OCI-LY1 (cell line): ENCODE measurements around the gene SYT10.

Experiments
- H2AFZ ChIP-seq: fragments of 200-600 bp; sonication (generic), shearing (Covaris generic); 2 replicates; pipeline ENCODE4 v1.6.0; 2014; ENCODE audit warnings: antibody characterized with exemption, mild to moderate bottlenecking, low read length
- H3F3A ChIP-seq: fragments of 200-600 bp; sonication (generic), shearing (Covaris generic); 2 replicates; pipeline ENCODE4 v1.6.0; 2014; ENCODE audit warnings: mild to moderate bottlenecking, antibody characterized with exemption, low read length, moderate library complexity; ENCODE audit not compliant: insufficient read depth
- H3K27ac ChIP-seq: fragments of 200-600 bp; sonication (generic); 2 replicates; pipeline ENCODE4 v1.5.1; 2014; ENCODE audit warnings: low read length, mixed run types, mild to moderate bottlenecking, low read depth; ENCODE audit not compliant: poor library complexity, severe bottlenecking
- H3K27me3 ChIP-seq: fragments of 200-600 bp; sonication (generic); 2 replicates; pipeline ENCODE4 v1.6.0; 2014; ENCODE audit warnings: antibody characterized with exemption, mild to moderate bottlenecking, low read length, moderate library complexity; ENCODE audit not compliant: insufficient read depth
- H3K36me3 ChIP-seq: fragments of 200-600 bp; sonication (generic); 2 replicates; pipeline ENCODE4 v1.6.1; 2014; ENCODE audit warnings: mild to moderate bottlenecking, antibody characterized with exemption, low read length, moderate library complexity, mixed read lengths; ENCODE audit not compliant: insufficient read depth
- H3K4me1 ChIP-seq: fragments of 200-600 bp; sonication (generic); 2 replicates; pipeline ENCODE4 v1.5.1; 2014; ENCODE audit warnings: mild to moderate bottlenecking, low read length, moderate library complexity; ENCODE audit not compliant: insufficient read depth, severe bottlenecking
- H3K4me2 ChIP-seq: fragments of 200-600 bp; sonication (generic), shearing (Covaris generic); 2 replicates; pipeline ENCODE4 v1.6.1; 2014; ENCODE audit warnings: low read length
- H3K4me3 ChIP-seq: fragments of 200-600 bp; sonication (generic); 2 replicates; pipeline ENCODE4 v1.5.1; 2014; ENCODE audit warnings: low read length, low read depth, mild to moderate bottlenecking, mixed read lengths; ENCODE audit not compliant: poor library complexity, severe bottlenecking
- H3K79me2 ChIP-seq: fragments of 200-600 bp; shearing (Covaris generic); 2 replicates; pipeline ENCODE4 v1.6.1; 2016; ENCODE audit warnings: mixed run types, low read length, mixed read lengths; ENCODE audit not compliant: insufficient read depth
- H3K9ac ChIP-seq: fragments of 200-600 bp; sonication (generic), shearing (Covaris generic); 2 replicates; pipeline ENCODE4 v1.6.1; 2014; ENCODE audit warnings: mild to moderate bottlenecking, low read length, mixed read lengths
- H3K9me2 ChIP-seq: fragments of 200-600 bp; sonication (generic), shearing (Covaris generic); 2 replicates; pipeline ENCODE4 v1.6.1; 2014; ENCODE audit warnings: low read depth, mild to moderate bottlenecking, low read length, mixed read lengths
- H3K9me3 ChIP-seq: fragments of 200-600 bp; shearing (Covaris generic); 2 replicates; pipeline ENCODE4 v1.6.1; 2014; ENCODE audit warnings: low read length, mixed read lengths
- H4K20me1 ChIP-seq: fragments of 200-600 bp; sonication (generic), shearing (Covaris generic); 2 replicates; pipeline ENCODE4 v1.6.0; 2016; ENCODE audit warnings: mild to moderate bottlenecking, low read length; ENCODE audit not compliant: insufficient read depth
- CTCF ChIP-seq: fragments of 200-600 bp; sonication (generic), shearing (Covaris generic); IDR thresholded peaks from 2 replicates; pipeline ENCODE4 v1.5.1; 2017; ENCODE audit warnings: mild to moderate bottlenecking, antibody characterized with exemption, low read length, moderate library complexity, mixed read lengths
- EZH2 ChIP-seq: fragments of 200-600 bp; sonication (generic), shearing (Covaris generic); IDR thresholded peaks from 2 replicates; pipeline ENCODE4 v1.8.0; 2017; ENCODE audit warnings: borderline replicate concordance, mixed run types, mild to moderate bottlenecking, antibody characterized with exemption, low read length, moderate library complexity, mixed read lengths

The SYT10 gene

GRCh38 chr12:33376153-33376552 lies 63.5 kb downstream of the SYT10 start:
- Histone ChIP-seq H3K9me2 (no peaks in the 10 kb centered on the region), H4K20me1 (no peaks in the 10 kb centered on the region), H3K9me3 (no peaks in the 10 kb centered on the region), H2AFZ (no peak overlapping the region), H3K27me3 (no peaks in the 10 kb centered on the region), H3K36me3 (no peaks in the 10 kb centered on the region), H3F3A (no peaks in the 10 kb centered on the region), H3K79me2 (no peaks in the 10 kb centered on the region), H3K4me1 (no peaks in the 10 kb centered on the region), H3K9ac (no peak overlapping the region), H3K27ac (no peak overlapping the region), H3K4me3 (no peak overlapping the region), H3K4me2 (no peak overlapping the region)
- TF ChIP-seq CTCF (no peak), EZH2 (no peak)

GRCh38 chr12:33370318-33370717 lies 69.3 kb downstream of the SYT10 start:
- Histone ChIP-seq H3K27me3 (no peaks in the 10 kb centered on the region), H3K9me3 (no peaks in the 10 kb centered on the region), H3K27ac (no peak overlapping the region), H3K4me3 (no peak overlapping the region), H2AFZ (no peak overlapping the region), H3K9ac (no peak overlapping the region), H3K4me1 (no peaks in the 10 kb centered on the region), H3F3A (no peaks in the 10 kb centered on the region), H3K4me2 (no peak overlapping the region), H3K9me2 (no peaks in the 10 kb centered on the region), H3K79me2 (no peaks in the 10 kb centered on the region), H3K36me3 (no peaks in the 10 kb centered on the region), H4K20me1 (no peaks in the 10 kb centered on the region)
- TF ChIP-seq CTCF (no peak), EZH2 (no peak)

- no peaks in the 10 kb centered on the region for H3K27me3 ChIP-seq
- H3K4me1 ChIP-seq = no peaks in the 10 kb centered on the region
- H3K36me3 ChIP-seq = no peaks in the 10 kb centered on the region
- no peaks in the 10 kb centered on the region for H3F3A ChIP-seq
- no peak overlapping the region for H3K4me2 ChIP-seq
- no peak overlapping the region for H3K27ac ChIP-seq
- no peaks in the 10 kb centered on the region for H4K20me1 ChIP-seq
- H2AFZ ChIP-seq = no peak overlapping the region
- no peaks in the 10 kb centered on the region for H3K79me2 ChIP-seq
- TF ChIP-seq EZH2 (no peak), CTCF (no peak)
- H3K4me3 ChIP-seq = no peak overlapping the region
- H3K9ac ChIP-seq = no peak overlapping the region
- H3K9me2 ChIP-seq = no peaks in the 10 kb centered on the region
- no peaks in the 10 kb centered on the region for H3K9me3 ChIP-seq
Observed at GRCh38 chr12:33357181-33357580, 82.4 kb downstream of the SYT10 start.
